ENCODE measurements around the gene STAC3.
A peak's percentile ranks its signal among the peaks of the same experiment; 100 is the strongest.

DNA sequence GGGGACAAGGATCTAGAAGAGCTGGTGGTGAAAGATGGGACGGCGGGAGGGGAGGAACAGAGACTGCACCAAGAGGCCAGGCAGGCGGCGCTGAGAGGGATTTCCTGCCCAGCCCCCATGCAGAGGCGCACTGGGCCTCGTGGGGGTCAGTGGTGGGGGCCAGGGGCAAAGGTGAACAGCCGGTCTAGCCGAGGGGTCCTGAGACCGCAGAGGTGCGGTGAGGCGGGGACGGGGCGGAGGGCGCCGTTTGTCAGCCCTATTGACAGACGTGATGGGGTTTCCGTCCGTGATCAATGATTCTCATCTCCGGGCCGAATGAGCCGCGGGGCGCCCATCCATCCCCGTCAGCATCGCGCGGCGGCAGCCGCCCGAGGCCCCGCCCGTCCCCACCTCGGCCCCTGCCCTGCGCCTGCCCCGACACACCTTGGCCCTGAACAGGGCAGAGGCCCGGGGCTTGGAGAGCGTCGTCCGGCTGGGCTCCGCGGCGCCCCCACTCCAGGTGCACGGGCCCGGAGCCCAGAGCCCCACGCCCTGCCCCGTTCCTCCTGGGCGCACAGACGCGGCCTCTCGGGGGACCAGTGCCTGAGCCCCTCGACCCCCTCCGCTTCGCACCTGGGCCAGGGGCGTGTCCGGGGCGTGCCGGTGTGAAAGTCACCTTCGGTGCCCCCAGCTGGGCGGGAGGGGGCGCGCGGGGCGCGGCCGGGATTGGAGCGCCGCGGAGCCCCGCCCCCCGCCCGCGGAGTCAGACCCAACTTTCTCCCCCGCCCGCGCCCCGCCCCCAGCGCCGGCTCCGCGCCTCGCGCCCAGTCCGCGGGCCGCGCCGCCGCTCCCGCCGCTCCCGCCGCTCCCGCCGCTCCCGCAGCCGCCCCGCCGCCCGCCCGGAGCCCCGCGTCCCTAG lies 34.7 kb downstream of the STAC3 start, which contains the start of gene NXPH4:
- TF ChIP-seq, protein P1, sequence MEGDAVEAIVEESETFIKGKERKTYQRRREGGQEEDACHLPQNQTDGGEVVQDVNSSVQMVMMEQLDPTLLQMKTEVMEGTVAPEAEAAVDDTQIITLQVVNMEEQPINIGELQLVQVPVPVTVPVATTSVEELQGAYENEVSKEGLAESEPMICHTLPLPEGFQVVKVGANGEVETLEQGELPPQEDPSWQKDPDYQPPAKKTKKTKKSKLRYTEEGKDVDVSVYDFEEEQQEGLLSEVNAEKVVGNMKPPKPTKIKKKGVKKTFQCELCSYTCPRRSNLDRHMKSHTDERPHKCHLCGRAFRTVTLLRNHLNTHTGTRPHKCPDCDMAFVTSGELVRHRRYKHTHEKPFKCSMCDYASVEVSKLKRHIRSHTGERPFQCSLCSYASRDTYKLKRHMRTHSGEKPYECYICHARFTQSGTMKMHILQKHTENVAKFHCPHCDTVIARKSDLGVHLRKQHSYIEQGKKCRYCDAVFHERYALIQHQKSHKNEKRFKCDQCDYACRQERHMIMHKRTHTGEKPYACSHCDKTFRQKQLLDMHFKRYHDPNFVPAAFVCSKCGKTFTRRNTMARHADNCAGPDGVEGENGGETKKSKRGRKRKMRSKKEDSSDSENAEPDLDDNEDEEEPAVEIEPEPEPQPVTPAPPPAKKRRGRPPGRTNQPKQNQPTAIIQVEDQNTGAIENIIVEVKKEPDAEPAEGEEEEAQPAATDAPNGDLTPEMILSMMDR (IDR thresholded peaks at IDR 0.05; ENCODE audit: low read depth, low read length), result 0 out of 2 replicates have a peak, but pooled peaks have one; percentile 7
- TF ChIP-seq EZH2phosphoT487 (IDR thresholded peaks at IDR 0.05; ENCODE audit: low read depth), result no peak
